DMS153 treated with DMSO at 0.1 percent for 48 hours (cell line): ENCODE results near the gene NFKBIZ.

Source experiments
- DNase-seq: peaks from one replicate; lab custom pipeline; 2025; ENCODE audit not compliant: unreplicated experiment; lab: John Stamatoyannopoulos, UW

The NFKBIZ gene

GRCh38 chr3:101825904-101826445 is 23.3 kb upstream of the NFKBIZ start:
- DNase-seq = no peak

GRCh38 chr3:101827211-101828174 is 21.8 kb upstream of the NFKBIZ start:
- peak; percentile 43 for DNase-seq

GRCh38 chr3:101828276-101828675 is 21.0 kb upstream of the NFKBIZ start:
- DNase-seq = no peak

- no peak for DNase-seq
These were observed 20.4 kb upstream of the NFKBIZ start for GRCh38 chr3:101828691-101829436.

GRCh38 chr3:101829437-101829830 is 19.9 kb upstream of the NFKBIZ start:
- no peak for DNase-seq

- no peak for DNase-seq
These were observed 19.4 kb upstream of the NFKBIZ start for GRCh38 chr3:101829874-101830273.

GRCh38 chr3:101833446-101833974 is 15.8 kb upstream of the NFKBIZ start:
- DNase-seq = no peak

DNA sequence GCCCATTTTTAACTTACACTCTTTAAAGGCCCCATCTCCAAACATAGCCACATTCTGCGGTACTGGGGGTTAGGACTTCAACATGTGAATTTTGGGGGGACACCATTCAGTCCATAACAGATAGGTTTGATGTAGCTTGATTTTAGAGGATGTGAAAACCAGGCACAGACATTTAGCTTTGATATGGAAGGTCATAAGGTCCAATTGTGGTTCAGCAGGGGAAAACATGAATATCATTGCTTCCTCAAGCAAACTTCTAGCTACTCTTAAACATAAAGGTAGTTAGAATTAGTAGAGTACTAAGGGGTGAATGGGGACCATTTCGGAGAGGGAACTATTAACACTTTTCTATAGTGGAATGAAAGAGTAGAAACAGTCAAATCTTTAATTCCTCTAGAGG is 13.6 kb upstream of the NFKBIZ start:
- DNase-seq = no peak

GRCh38 chr3:101836160-101836559 is 13.2 kb upstream of the NFKBIZ start:
- no peak for DNase-seq

DNA sequence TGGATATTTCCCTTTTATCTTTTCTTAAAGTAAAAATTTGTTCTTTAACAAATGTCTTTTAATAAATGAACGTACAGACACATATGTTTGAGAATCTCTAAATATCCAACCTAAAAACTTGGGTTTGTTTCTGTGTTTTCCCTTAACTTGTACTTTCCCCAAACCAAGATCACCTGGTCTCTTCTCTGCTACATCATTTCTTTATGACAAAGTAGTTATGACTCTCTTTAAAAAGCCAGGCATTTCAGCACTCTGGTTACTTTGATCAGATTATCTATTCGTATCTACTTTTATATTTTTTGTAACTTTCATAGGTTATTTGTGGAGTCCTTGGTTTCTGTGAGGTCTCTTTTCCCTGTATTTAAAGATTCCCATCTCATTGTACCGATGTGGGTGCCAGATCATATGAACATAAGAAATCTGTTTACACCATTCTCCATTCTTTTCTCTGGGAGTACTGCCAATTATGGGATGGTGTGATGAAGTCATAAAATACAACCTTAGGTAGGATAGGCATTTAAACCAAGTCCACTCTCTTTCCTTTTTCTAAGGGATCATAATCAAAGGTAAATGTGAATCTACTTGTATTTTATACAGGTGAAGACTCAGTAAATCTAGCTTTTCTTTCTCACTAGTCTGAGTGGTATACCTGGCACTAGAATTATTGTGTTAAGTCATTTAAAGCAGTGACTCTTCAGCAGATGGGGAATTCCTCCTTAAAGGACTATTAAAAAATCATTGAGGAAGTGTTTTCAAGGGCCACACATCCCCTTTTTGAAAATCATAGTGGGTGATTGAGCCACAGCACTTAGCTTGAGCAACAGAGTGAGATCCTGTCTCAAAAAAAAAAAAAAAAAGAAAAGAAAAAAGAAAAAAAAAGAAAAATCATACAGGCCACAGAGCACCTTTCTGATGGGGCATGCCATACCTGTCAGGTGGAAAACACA is 12.4 kb upstream of the NFKBIZ start:
- no peak for DNase-seq

DNA sequence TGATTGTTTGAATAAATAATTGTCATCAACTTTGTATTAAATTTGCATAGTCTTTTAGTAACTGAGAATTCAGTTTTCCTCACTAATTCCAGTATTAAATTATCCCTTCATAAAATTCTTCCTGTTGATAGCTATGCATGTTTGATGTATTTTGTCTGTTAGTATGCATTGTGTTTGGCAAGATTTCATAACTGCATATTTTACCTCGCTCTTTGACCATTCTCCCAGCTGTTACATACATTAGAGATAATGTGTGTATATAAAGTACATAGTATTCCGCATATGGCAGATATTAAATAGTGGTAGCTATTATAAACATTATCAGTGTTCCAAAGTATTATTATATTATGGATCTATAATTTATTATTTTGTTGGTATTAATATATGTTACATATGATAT is 10.6 kb upstream of the NFKBIZ start:
- no peak for DNase-seq

DNA sequence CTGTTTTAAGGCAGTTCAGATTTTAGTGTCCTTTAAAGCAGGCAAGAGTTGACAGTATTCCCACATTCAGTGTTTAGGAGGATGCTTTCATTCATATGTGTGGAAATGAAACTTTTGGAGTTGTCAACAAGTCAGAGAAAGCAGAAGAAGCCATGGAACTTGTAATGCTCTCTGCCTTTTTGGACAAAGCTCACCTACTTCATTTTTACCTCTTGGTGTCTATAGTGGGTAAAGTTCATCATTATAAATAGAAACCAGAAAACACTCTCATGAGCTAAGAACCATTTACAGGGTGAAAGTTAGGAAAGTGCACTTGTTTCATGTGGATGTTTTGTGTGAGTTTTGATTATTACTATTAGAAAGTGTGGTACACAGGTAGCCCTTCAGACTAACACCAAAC is 9.2 kb upstream of the NFKBIZ start:
- DNase-seq = no peak

GRCh38 chr3:101842245-101842934 is 6.9 kb upstream of the NFKBIZ start:
- no peak for DNase-seq

DNA sequence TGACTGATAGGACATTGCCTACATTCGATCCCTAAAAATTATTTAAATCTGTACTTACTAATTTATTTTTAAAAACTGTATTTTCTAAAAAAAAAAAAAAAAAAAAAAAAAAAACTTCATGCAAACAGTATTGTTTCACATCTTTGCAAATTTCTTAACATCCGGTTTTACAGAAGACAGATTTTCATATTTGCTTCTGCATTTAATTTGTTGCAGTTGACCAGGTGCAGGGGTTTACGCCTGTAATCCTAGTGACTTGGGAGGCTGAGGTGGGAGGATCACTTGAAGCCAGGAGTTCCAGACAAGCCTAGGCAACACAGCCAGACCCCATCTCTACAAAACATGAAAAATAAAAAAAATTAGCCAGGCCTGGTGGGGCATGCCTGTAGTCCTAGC is 6.4 kb upstream of the NFKBIZ start:
- DNase-seq = no peak

DNA sequence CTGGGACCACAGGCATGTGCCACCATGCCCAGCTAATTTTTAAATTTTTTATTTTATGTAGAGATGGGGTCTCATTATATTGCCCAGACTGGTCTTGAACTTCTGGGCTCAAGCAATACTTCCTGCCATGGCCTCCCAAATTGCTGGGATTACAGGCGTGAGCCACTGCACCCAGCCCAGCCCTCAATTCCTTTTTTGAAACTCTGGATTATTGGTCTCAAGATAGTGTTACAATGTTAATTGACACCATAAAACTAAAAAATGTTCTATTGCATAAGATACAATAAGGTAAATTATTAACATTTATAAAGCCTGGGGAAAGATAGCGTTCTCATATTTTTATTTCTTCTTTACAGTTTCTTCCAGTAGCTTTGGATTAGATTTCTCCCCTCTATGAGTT is 3.9 kb upstream of the NFKBIZ start:
- DNase-seq = no peak

- DNase-seq = no peak
These were observed 2.6 kb upstream of the NFKBIZ start for GRCh38 chr3:101846709-101847108.

- DNase-seq = no peak
These were observed 2.0 kb upstream of the NFKBIZ start for GRCh38 chr3:101847328-101847727.

DNA sequence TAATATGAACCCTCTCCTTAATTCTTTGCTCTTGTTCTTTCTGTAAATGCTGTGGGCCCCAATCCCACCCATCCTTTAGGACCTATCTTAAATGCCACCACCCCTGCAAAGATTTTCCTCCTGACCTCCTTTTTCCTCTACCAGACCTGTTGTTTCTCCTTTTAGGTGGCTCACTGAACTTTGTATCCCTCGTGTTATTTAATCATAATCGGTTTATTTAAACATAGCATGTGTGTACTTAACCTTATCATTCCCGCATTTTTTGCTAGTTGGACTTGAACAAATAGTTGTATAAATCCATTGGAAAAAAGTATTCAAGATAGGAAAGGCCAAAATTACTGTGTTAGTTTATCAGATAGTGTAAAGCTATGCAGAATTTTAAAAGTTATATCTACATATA is 988 bp upstream of the NFKBIZ start:
- no peak for DNase-seq

DNA sequence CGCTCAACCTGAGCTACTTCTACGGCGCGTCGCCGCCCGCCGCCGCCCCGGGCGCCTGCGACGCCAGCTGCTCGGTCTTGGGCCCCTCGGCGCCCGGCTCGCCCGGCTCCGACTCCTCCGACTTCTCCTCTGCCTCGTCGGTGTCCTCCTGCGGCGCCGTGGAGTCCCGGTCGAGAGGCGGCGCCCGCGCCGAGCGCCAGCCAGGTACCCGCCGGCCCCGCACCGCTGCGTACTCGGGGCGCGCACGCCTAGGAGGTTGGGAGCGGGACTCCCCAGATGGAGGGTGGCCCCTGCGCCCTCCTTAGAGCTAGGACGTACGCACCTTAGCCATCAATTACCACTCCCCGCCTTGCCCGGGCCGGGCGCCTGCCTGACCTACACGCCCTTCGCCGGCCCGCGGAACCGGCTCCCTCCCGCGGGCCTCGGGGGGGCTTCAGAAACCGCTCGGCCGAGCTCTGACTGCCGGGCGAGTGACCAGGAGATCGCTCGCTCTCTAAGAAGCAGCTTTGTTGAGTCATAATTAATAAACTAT is 466 bp downstream of the NFKBIZ start:
- DNase-seq = no peak
